OCI-LY3 (cell line): ENCODE data around the gene NCOA3.

Experiments used
- H2AFZ ChIP-seq: fragments of 200-600, 300-600 bp; shearing (Covaris generic); 2 replicates; pipeline ENCODE4 v1.6.0; 2014; ENCODE audit warnings: antibody characterized with exemption, low read depth, low read length
- H3K27ac ChIP-seq: fragments of 200-600, 300-600 bp; sonication (generic); 2 replicates; pipeline ENCODE4 v1.5.1; 2014; ENCODE audit warnings: mild to moderate bottlenecking, low read length, moderate library complexity, mixed read lengths
- H3K27me3 ChIP-seq: fragments of 200-600, 300-600 bp; sonication (generic); 2 replicates; pipeline ENCODE4 v1.6.1; 2014; ENCODE audit warnings: low read depth, low read length, mixed read lengths
- H3K36me3 ChIP-seq: fragments of 200-600, 300-600 bp; sonication (generic); replicated peaks from 2 replicates; pipeline ENCODE3; 2014; ENCODE audit warnings: low read depth, low read length, mixed read lengths
- H3K4me1 ChIP-seq: fragments of 300-600, 200-600 bp; sonication (generic); 2 replicates; pipeline ENCODE4 v1.6.1; 2014; ENCODE audit warnings: low read length, mixed read lengths
- H3K4me2 ChIP-seq: fragments of 200-600, 300-600 bp; sonication (generic); 2 replicates; pipeline ENCODE4 v1.6.1; 2014; ENCODE audit warnings: low read length, mixed read lengths
- H3K4me3 ChIP-seq: fragments of 300-600, 200-600 bp; sonication (generic); 2 replicates; pipeline ENCODE4 v1.5.1; 2014; ENCODE audit warnings: antibody characterized with exemption, mild to moderate bottlenecking, low read length, moderate library complexity
- H3K79me2 ChIP-seq: fragments of 300-600, 200-600 bp; shearing (Covaris generic); 2 replicates; pipeline ENCODE4 v1.6.1; 2014; ENCODE audit warnings: mild to moderate bottlenecking, low read length, mixed read lengths
- H3K9ac ChIP-seq: fragments of 300-600, 200-600 bp; shearing (Covaris generic); 2 replicates; pipeline ENCODE4 v1.6.0; 2014; ENCODE audit warnings: mild to moderate bottlenecking, low read length, moderate library complexity
- H3K9me3 ChIP-seq: fragments of 200-600, 300-600 bp; shearing (Covaris generic); 2 replicates; pipeline ENCODE4 v1.6.1; 2014; ENCODE audit warnings: low read length, mixed read lengths; ENCODE audit not compliant: insufficient read depth
- H4K20me1 ChIP-seq: fragments of 200-600, 300-600 bp; sonication (generic); 2 replicates; pipeline ENCODE4 v1.6.1; 2016; ENCODE audit warnings: low read length, mixed read lengths; ENCODE audit not compliant: insufficient read depth
- EZH2phosphoT487 ChIP-seq: fragments of 200-600 bp; shearing (Covaris generic); IDR thresholded peaks from 2 replicates; pipeline ENCODE4 v1.6.1; 2018; ENCODE audit warnings: antibody characterized with exemption, mixed run types, low read depth
- TF ChIP-seq, protein P1 (sequence below): fragments of 200-600, 300-600 bp; sonication (generic); IDR thresholded peaks from 2 replicates; pipeline ENCODE4 v1.5.1; 2014; ENCODE audit warnings: antibody characterized with exemption, low read length, low read depth

The NCOA3 gene

DNA sequence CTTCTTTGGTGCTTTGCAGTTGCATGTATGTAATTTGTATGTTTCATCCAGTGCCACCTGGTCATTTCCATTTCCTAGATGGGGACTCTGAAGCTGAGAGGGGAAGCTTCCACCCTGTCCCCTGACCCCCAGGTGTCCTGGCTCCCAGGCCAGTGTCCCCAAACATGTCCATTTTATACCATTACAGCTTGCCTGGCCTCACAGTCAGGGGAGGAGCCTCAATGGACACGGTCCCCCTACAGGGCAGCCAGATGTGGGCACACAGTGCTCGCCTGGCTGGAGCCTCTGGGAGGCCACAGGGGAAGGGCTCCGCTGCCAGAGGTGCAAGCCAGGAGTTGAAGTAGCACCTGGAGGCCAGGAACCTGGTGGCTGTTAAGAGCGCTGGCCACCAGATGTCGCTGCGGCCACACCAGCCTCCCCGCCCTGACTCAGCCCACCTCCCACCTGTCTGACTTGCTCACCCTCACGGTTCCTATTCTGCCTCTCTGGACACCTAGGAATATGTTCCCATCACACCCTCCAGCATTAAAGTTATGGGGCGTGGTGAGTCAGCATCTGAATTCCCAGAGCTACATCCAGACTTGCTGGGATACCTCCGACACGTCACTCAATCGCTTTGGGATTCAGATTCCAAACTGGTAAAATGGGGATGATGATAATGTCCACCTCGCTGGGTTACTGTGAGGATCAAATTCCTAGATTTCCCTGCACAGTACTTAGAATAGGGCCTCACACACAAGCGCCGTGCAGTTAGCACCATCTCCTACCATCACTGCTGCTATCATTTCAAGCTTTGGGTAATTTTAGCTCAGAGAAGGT, 176.2 kb downstream of the NCOA3 start:
- H3K36me3 ChIP-seq = no peaks in the 10 kb centered on the region
- H3K79me2 ChIP-seq = no peaks in the 10 kb centered on the region
- H3K9me3 ChIP-seq = no peaks in the 10 kb centered on the region
- H3K27ac ChIP-seq = no peak overlapping the region
- no peak overlapping the region for H3K9ac ChIP-seq
- no peaks in the 10 kb centered on the region for H3K4me1 ChIP-seq
- no peak overlapping the region for H2AFZ ChIP-seq
- H3K4me2 ChIP-seq = no peak overlapping the region
- H4K20me1 ChIP-seq = no peaks in the 10 kb centered on the region
- no peak for TF ChIP-seq EZH2phosphoT487
- TF ChIP-seq, protein P1, sequence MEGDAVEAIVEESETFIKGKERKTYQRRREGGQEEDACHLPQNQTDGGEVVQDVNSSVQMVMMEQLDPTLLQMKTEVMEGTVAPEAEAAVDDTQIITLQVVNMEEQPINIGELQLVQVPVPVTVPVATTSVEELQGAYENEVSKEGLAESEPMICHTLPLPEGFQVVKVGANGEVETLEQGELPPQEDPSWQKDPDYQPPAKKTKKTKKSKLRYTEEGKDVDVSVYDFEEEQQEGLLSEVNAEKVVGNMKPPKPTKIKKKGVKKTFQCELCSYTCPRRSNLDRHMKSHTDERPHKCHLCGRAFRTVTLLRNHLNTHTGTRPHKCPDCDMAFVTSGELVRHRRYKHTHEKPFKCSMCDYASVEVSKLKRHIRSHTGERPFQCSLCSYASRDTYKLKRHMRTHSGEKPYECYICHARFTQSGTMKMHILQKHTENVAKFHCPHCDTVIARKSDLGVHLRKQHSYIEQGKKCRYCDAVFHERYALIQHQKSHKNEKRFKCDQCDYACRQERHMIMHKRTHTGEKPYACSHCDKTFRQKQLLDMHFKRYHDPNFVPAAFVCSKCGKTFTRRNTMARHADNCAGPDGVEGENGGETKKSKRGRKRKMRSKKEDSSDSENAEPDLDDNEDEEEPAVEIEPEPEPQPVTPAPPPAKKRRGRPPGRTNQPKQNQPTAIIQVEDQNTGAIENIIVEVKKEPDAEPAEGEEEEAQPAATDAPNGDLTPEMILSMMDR = peak; percentile 98
- no peak overlapping the region for H3K4me3 ChIP-seq
- no peaks in the 10 kb centered on the region for H3K27me3 ChIP-seq

DNA sequence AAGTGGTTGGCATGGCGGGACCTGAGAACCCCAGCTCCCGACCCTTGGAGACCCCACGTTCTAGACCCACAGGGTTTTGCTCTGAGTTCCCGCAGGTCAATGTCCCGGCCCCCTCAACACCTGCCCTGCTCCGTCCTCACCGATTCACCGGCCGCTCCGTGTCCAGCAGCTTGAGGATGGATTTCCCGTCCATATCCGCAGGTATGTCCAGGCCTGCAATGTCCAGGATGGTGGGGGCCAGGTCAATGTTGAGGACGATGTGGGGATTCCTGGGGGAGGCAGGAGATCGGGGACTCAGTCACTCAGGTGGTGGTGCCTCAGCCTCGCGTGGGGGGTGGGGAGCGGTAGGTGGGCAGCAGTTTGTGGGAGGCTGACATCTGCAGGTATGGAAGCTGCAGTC, 176.8 kb downstream of the NCOA3 start:
- Histone ChIP-seq H3K36me3 (no peaks in the 10 kb centered on the region), H3K27me3 (no peaks in the 10 kb centered on the region), H3K27ac (no peak overlapping the region), H2AFZ (no peak overlapping the region), H3K79me2 (no peaks in the 10 kb centered on the region), H3K4me2 (no peak overlapping the region), H3K4me1 (no peaks in the 10 kb centered on the region), H4K20me1 (no peaks in the 10 kb centered on the region), H3K9ac (no peak overlapping the region), H3K9me3 (no peaks in the 10 kb centered on the region), H3K4me3 (no peak overlapping the region)
- TF ChIP-seq, protein P1 = no peak
- TF ChIP-seq EZH2phosphoT487 = no peak

DNA sequence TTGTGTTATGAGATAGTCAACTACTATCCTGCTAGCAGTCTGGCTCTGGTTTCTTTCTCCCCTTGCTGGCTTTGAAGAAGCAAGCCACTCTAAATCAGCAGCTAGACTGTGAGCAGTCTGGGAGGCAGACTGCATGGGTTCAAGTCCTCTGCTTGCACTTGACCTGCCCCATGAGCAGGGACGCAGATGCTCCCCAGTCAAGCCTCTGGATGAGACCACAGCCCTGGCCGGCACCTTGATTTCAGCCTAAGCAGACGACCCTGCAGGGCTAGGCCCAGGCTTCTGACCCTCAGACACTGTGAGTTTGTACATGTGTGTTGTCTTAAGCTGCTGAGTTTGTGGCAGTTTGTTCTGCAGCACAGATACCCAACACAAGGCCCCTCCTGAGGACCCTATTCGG, 177.8 kb downstream of the NCOA3 start:
- TF ChIP-seq, protein P1 = no peak
- no peak for TF ChIP-seq EZH2phosphoT487
- Histone ChIP-seq H3K4me2 (no peak overlapping the region), H3K79me2 (no peaks in the 10 kb centered on the region), H3K27ac (no peak overlapping the region), H3K4me3 (no peak overlapping the region), H3K27me3 (no peaks in the 10 kb centered on the region), H3K4me1 (no peaks in the 10 kb centered on the region), H2AFZ (no peak overlapping the region), H3K36me3 (no peaks in the 10 kb centered on the region), H4K20me1 (no peaks in the 10 kb centered on the region), H3K9ac (no peak overlapping the region), H3K9me3 (no peaks in the 10 kb centered on the region)

DNA sequence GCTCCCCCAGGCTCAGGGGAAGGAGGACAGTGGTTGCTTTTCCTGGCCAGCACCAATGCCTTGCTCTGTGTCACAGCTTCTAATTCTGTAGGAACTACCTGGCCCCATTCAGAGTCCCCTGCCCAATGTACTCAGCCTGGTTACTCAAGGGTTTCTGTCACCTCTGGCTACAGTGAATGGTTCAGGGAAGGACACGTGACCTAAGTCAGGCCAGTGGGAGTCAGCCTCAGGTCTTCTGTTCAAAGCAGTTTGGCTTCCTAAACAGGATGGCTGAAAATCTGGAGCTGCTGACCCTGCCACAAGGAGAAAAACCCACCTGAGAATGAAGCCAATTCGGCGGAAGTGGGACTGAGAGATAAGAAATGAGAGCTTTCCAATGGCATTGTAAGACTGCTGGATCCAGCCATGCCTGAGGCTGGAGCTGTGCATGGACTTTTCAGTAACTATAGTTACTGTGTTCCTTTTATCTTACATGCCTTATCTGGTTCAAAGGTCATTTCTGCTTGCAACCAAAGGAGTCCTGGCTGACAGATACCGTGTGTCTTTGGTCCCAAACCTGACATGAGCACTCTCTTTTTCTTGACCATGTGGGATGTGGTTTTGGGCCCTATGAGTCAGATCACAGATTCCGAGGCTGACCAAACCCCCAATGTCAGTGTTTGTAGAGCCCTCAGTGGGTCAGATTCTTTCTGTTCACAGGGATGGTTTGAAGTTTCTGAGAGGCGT, 179.3 kb downstream of the NCOA3 start:
- TF ChIP-seq, protein P1 = no peak
- TF ChIP-seq EZH2phosphoT487 = no peak
- Histone ChIP-seq H3K4me1 (no peaks in the 10 kb centered on the region), H4K20me1 (no peaks in the 10 kb centered on the region), H3K79me2 (no peaks in the 10 kb centered on the region), H3K9me3 (no peaks in the 10 kb centered on the region), H2AFZ (no peak overlapping the region), H3K36me3 (no peaks in the 10 kb centered on the region), H3K4me2 (no peak overlapping the region), H3K27me3 (peaks cover 4% of the 10 kb centered on the region), H3K27ac (no peak overlapping the region), H3K4me3 (no peak overlapping the region), H3K9ac (no peak overlapping the region)
